ENCODE data around the gene CPT1B. TPM values are rescaled to one million over a fixed set of nuclear protein-coding genes. Genes with fewer than 3 reads are reported as not detected.

The CPT1B gene
- total RNA-seq, 1 donor from 2014 or later: 89.0 TPM

DNA sequence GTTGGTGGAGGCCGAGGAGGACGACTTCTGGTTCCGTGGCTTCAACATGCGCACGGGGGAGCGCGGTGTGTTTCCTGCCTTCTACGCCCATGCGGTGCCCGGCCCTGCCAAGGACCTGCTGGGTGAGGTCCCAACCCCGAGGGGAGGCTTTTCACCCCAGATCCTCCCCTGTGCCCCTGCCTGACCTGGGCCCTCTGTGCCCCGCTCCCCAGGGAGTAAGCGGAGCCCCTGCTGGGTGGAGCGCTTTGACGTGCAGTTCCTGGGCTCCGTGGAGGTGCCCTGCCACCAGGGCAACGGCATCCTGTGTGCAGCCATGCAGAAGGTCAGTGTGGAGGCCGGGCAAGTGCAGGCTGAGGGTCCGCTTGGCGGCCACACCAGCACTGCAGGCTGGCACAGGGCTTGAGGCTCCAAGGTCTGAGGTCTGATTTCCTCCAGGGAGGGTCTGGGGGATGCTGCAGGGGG lies 27.4 kb upstream of the CPT1B start:
- no peaks in the 10 kb centered on the region for H3K9me3 Mint-ChIP-seq (ENCODE audit: unreplicated experiment)
- peaks cover 3% of the 10 kb centered on the region for H3K36me3 Mint-ChIP-seq (ENCODE audit: low read depth, unreplicated experiment)
- H3K27ac Mint-ChIP-seq (ENCODE audit: unreplicated experiment): no peak overlapping the region
- H3K4me1 Mint-ChIP-seq (ENCODE audit: unreplicated experiment): peaks cover 6% of the 10 kb centered on the region
- TF ChIP-seq, protein P1, sequence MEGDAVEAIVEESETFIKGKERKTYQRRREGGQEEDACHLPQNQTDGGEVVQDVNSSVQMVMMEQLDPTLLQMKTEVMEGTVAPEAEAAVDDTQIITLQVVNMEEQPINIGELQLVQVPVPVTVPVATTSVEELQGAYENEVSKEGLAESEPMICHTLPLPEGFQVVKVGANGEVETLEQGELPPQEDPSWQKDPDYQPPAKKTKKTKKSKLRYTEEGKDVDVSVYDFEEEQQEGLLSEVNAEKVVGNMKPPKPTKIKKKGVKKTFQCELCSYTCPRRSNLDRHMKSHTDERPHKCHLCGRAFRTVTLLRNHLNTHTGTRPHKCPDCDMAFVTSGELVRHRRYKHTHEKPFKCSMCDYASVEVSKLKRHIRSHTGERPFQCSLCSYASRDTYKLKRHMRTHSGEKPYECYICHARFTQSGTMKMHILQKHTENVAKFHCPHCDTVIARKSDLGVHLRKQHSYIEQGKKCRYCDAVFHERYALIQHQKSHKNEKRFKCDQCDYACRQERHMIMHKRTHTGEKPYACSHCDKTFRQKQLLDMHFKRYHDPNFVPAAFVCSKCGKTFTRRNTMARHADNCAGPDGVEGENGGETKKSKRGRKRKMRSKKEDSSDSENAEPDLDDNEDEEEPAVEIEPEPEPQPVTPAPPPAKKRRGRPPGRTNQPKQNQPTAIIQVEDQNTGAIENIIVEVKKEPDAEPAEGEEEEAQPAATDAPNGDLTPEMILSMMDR (IDR thresholded peaks at IDR 0.05; ENCODE audit: unreplicated experiment): no peak
- H3K27me3 Mint-ChIP-seq (ENCODE audit: unreplicated experiment): peaks cover 28% of the 10 kb centered on the region
- H3K4me3 Mint-ChIP-seq (ENCODE audit: unreplicated experiment): no peak overlapping the region
- no peak for DNase-seq (ENCODE audit: low spot score)

DNA sequence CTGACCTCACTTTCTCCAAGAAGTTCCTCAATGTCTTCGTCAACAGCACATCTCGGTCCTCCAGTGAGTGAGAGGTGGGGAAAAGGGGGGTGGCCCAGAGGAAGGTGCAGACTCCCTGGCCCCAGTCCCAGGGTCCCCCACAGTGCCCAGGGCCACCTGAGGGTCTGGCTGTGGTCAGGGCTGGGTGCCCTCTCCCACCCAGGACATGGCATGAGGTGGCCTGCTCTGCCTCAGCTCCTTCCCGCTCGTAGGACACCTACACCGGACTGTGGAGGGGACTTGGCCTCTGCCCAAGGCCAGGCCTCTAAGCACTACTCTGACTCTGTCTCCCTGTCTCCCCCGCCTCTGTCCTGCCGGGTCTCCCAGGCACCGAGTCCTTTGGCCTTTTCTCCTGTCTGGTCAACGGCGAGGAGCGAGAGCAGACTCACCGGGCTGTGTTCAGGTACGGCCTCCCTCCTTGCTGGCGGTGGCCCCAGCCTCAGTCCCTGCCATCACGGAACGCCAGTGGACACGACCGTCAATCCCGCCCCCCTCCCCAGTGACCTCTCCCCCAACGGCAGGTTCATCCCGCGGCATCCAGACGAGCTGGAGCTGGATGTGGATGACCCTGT lies 26.9 kb upstream of the CPT1B start:
- Mint-ChIP-seq H3K27ac (ENCODE audit: unreplicated experiment) (no peak overlapping the region), H3K4me1 (ENCODE audit: unreplicated experiment) (peaks cover 6% of the 10 kb centered on the region), H3K36me3 (ENCODE audit: low read depth, unreplicated experiment) (peaks cover 3% of the 10 kb centered on the region), H3K27me3 (ENCODE audit: unreplicated experiment) (peaks cover 28% of the 10 kb centered on the region), H3K9me3 (ENCODE audit: unreplicated experiment) (no peaks in the 10 kb centered on the region), H3K4me3 (ENCODE audit: unreplicated experiment) (no peak overlapping the region)
- no peak for DNase-seq (ENCODE audit: low spot score)
- TF ChIP-seq, protein P1 (IDR thresholded peaks at IDR 0.05; ENCODE audit: unreplicated experiment): no peak

DNA sequence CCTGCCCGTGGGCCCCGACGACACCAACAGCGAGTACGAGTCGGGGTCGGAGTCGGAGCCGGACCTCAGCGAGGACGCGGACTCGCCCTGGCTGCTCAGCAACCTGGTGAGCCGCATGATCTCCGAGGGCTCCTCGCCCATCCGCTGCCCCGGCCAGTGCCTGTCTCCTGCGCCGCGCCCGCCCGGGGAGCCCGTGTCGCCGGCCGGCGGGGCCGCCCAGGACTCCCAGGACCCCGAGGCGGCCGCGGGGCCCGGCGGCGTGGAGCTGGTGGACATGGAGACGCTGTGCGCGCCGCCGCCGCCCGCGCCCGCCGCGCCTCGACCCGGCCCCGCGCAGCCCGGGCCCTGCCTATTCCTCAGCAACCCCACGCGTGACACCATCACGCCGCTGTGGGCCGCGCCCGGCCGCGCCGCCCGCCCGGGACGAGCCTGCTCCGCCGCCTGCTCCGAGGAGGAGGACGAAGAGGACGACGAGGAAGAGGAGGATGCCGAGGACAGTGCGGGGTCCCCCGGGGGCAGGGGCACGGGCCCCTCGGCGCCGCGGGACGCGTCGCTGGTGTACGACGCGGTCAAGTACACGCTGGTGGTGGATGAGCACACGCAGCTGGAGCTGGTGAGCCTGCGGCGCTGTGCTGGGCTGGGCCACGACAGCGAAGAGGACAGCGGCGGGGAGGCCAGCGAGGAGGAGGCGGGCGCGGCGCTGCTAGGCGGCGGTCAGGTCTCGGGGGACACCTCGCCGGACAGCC lies 26.2 kb upstream of the CPT1B start:
- Mint-ChIP-seq H3K4me3 (ENCODE audit: unreplicated experiment) (no peak overlapping the region), H3K9me3 (ENCODE audit: unreplicated experiment) (no peaks in the 10 kb centered on the region), H3K36me3 (ENCODE audit: low read depth, unreplicated experiment) (peaks cover 3% of the 10 kb centered on the region), H3K4me1 (ENCODE audit: unreplicated experiment) (peaks cover 11% of the 10 kb centered on the region), H3K27ac (ENCODE audit: unreplicated experiment) (no peak overlapping the region), H3K27me3 (ENCODE audit: unreplicated experiment) (peaks cover 33% of the 10 kb centered on the region)
- DNase-seq (ENCODE audit: low spot score): no peak
- TF ChIP-seq, protein P1 (IDR thresholded peaks at IDR 0.05; ENCODE audit: unreplicated experiment): no peak

DNA sequence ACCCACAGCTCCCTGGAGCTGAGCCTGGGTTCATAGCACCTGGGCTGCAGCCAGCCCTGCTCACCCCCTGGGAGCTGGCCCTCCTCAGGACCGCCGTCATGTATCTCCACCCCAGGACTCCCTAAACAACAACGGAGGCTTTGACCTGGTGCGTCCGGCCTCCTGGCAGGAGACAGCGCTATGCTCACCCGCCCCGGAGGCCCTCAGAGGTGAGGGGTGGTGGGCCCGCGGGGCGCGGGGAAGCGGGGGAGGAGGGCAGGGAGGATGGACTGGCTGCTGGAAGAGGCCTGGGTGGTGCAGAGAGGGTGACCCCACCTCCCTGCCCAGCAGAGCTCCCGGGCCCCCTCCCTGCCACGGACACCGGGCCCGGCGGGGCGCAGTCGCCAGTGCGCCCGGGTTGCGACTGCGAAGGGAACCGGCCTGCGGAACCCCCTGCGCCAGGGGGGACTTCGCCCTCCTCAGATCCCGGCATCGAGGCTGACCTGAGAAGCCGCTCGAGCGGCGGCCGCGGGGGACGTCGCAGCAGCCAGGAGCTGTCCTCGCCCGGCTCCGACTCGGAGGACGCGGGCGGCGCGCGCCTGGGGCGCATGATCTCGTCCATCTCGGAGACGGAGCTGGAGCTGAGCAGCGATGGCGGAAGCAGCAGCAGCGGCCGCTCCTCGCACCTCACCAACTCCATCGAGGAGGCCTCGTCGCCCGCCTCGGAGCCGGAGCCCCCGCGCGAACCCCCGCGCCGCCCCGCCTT lies 25.5 kb upstream of the CPT1B start:
- Mint-ChIP-seq H3K4me3 (ENCODE audit: unreplicated experiment) (no peak overlapping the region), H3K27me3 (ENCODE audit: unreplicated experiment) (peaks cover 27% of the 10 kb centered on the region), H3K27ac (ENCODE audit: unreplicated experiment) (no peak overlapping the region), H3K4me1 (ENCODE audit: unreplicated experiment) (peaks cover 11% of the 10 kb centered on the region), H3K36me3 (ENCODE audit: low read depth, unreplicated experiment) (peaks cover 3% of the 10 kb centered on the region), H3K9me3 (ENCODE audit: unreplicated experiment) (no peaks in the 10 kb centered on the region)
- no peak for DNase-seq (ENCODE audit: low spot score)
- TF ChIP-seq, protein P1 (IDR thresholded peaks at IDR 0.05; ENCODE audit: unreplicated experiment): no peak
